HepG2 (cell line): ENCODE data around the gene NOL12. TPM values are rescaled to one million over a fixed set of nuclear protein-coding genes. Genes with fewer than 3 reads are reported as not detected.

Experiments used
- BCL6 ChIP-seq: IDR thresholded peaks from 2 replicates; pipeline ENCODE4 v1.6.1; 2016; ENCODE audit warnings: missing genetic modification reagents, missing compliant biosample characterization
- EED ChIP-seq: sonication (generic); formaldehyde crosslinking; IDR thresholded peaks from 2 replicates; pipeline ENCODE4 v1.5.0; 2020; ENCODE audit warnings: mild to moderate bottlenecking, missing genetic modification reagents
- FOXA1 ChIP-seq, 2 experiments: fragments of 450-650 bp in 1 of 2; sonication (generic) in 1 of 2; formaldehyde crosslinking in 1 of 2; IDR thresholded peaks; 2 replicates each; pipeline versions ENCODE4 v1.4.0 to v1.6.1; 2016 to 2020; ENCODE audit warnings: missing genetic modification reagents in 1 of 2
- FOXA3 ChIP-seq: IDR thresholded peaks from 2 replicates; pipeline ENCODE4 v1.6.1; 2016; ENCODE audit warnings: missing genetic modification reagents, missing compliant biosample characterization
- MTF2 ChIP-seq: sonication (generic); formaldehyde crosslinking; IDR thresholded peaks from 2 replicates; pipeline ENCODE4 v1.5.0; 2020; ENCODE audit warnings: missing genetic modification reagents, borderline replicate concordance
- SMAD9 ChIP-seq: sonication (generic); formaldehyde crosslinking; IDR thresholded peaks from 2 replicates; pipeline ENCODE4 v1.5.1; 2020; ENCODE audit warnings: mild to moderate bottlenecking, missing genetic modification reagents
- SPEN ChIP-seq: sonication (generic); formaldehyde crosslinking; IDR thresholded peaks from 2 replicates; pipeline ENCODE4 v1.5.1; 2020; ENCODE audit warnings: low read depth, mild to moderate bottlenecking, missing genetic modification reagents
- SRSF4 ChIP-seq: fragments of 200-400 bp; formaldehyde crosslinking; IDR thresholded peaks from one replicate; pipeline ENCODE4 v1.6.1; 2018; ENCODE audit warnings: mild to moderate bottlenecking, low read depth, low read length, moderate library complexity; ENCODE audit not compliant: poor library complexity, severe bottlenecking
- TBX2 ChIP-seq: sonication (generic); formaldehyde crosslinking; IDR thresholded peaks from 2 replicates; pipeline ENCODE4 v1.5.0; 2020; ENCODE audit warnings: missing genetic modification reagents, mild to moderate bottlenecking, borderline replicate concordance
- TCF7 ChIP-seq: sonication (generic); IDR thresholded peaks from 2 replicates; pipeline ENCODE4 v1.6.1; 2016; ENCODE audit warnings: antibody characterized with exemption, low read depth
- TEAD3 ChIP-seq: optimal IDR thresholded peaks from 2 replicates; pipeline ENCODE3; 2016; ENCODE audit warnings: borderline replicate concordance
- ZNF10 ChIP-seq: sonication (generic); formaldehyde crosslinking; IDR thresholded peaks from 2 replicates; pipeline ENCODE4 v1.4.0; 2020; ENCODE audit warnings: mild to moderate bottlenecking, low read depth, missing genetic modification reagents, borderline replicate concordance
- ZNF17 ChIP-seq: sonication (generic); formaldehyde crosslinking; IDR thresholded peaks from 2 replicates; pipeline ENCODE4 v1.5.0; 2020; ENCODE audit warnings: mild to moderate bottlenecking, missing genetic modification reagents
- ZNF234 ChIP-seq: sonication (generic); formaldehyde crosslinking; conservative IDR thresholded peaks from 2 replicates; pipeline ENCODE4 v1.5.1; 2020; ENCODE audit warnings: mild to moderate bottlenecking, missing genetic modification reagents
- ZNF644 ChIP-seq: IDR thresholded peaks from 2 replicates; pipeline ENCODE4 v1.6.1; 2016; ENCODE audit warnings: low read depth
- ZSCAN20 ChIP-seq: sonication (generic); formaldehyde crosslinking; IDR thresholded peaks from 2 replicates; pipeline ENCODE4 v1.4.0; 2020; ENCODE audit warnings: missing genetic modification reagents, mild to moderate bottlenecking, borderline replicate concordance
- polyA plus RNA-seq, 8 experiments: library from polyadenylated mRNA; depleted of rRNA in 3 of 8; stranded (reverse) in 7 of 8; unstranded in 1 of 8; fragments of >200 nt; fragmentation: Illumina TruSeq in 4 of 8; extraction: Trizol in 4 of 8; gene quantifications; 2 replicates each; pipeline versions ENCODE4 v1.2.1 to v1.2.3, GENCODE V29; 2011 to 2016; ENCODE audit warnings: low read depth in 4 of 8, missing spikeins in 1 of 8, mixed read lengths in 1 of 8; ENCODE audit not compliant: insufficient read depth in 1 of 8
- total RNA-seq, 5 experiments: library from RNA; depleted of rRNA; stranded (reverse); fragments of >200 nt; fragmentation: Illumina TruSeq; extraction: Trizol; gene quantifications; 2 replicates each; pipeline ENCODE4 v1.2.3, GENCODE V29; 2016; ENCODE audit warnings: low read depth in 1 of 5
- TF ChIP-seq, protein P1 (sequence below): IDR thresholded peaks from 2 replicates; pipeline ENCODE4 v1.4.0; 2020; ENCODE audit warnings: mild to moderate bottlenecking, missing genetic modification reagents
- TF ChIP-seq, protein P2 (sequence below): sonication (generic); formaldehyde crosslinking; IDR thresholded peaks from 2 replicates; pipeline ENCODE4 v1.4.0; 2020; ENCODE audit warnings: missing genetic modification reagents
- TF ChIP-seq, protein P3 (sequence below): IDR thresholded peaks from 2 replicates; pipeline ENCODE4 v1.6.1; 2016; ENCODE audit warnings: missing biosample characterization, missing genetic modification reagents, low read depth

Gene NOL12
- total and polyA plus RNA-seq, 2 of the 13 experiments (the other 11 are each of a cell fraction or from before 2014, with no cell fraction given): 14.3 to 31.4 TPM

DNA sequence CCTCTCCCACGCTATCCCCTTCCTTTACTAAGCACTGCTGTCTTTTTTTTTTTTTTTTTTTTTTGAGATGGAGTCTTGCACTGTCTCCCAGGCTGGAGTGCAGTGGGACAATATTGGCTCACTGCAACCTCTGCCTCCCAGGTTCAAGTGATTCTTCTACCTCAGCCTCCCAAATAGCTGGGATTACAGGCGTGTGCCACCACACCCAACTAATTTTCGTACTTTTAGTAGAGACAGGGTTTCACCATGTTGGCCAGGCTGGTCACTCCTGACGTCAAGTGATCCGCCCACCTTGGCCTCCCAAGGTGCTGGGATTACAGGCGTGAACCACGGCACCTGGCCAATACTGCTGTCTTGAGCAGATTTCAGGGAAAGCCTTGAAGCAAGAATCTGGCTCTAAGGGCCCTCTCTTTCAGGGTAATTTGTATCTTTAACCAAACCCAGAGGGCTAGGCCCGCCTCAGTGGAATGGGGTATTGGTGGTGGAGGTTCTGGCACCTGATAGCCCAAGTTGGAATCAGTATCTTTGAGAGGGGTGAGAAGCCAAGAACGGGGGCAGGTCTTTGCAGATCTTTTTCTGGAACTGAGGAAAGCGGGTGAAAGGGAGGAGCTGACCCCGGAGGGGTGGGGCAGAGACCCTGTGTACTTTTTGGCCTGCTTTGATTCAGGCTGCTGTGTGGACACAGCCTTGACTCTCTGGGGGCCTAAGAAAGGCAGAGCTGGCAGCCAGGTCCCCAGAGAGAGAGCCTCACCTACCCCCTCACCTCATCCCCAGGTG lies 47.7 kb downstream of the NOL12 start (continued):
- TF ChIP-seq SRSF4 (no peak), TBX2 (CRISPR knock-in tag) (peak; percentile 24; the same call in 1 of the 2 replicates), BCL6 (CRISPR knock-in tag) (0 out of 2 replicates have a peak, but pooled peaks have one; percentile 21), ZNF234 (0 out of 2 replicates have a peak, but pooled peaks have one; percentile 8), ZSCAN20 (no peak), TCF7 (0 out of 2 replicates have a peak, but pooled peaks have one; percentile 21), ZNF10 (CRISPR knock-in tag) (no peak), TEAD3 (CRISPR knock-in tag) (peak; percentile 20), ZNF644 (no peak), SPEN (CRISPR knock-in tag) (no peak), FOXA1 (IDR thresholded peaks at IDR 0.05) (no peak), FOXA1 (CRISPR knock-in tag; IDR thresholded peaks at IDR 0.05) (0 out of 2 replicates have a peak, but pooled peaks have one; percentile 41), ZNF17 (CRISPR knock-in tag) (no peak), SMAD9 (CRISPR knock-in tag) (no peak), EED (CRISPR knock-in tag) (no peak), FOXA3 (CRISPR knock-in tag) (peak; percentile 49; the same call in 1 of the 2 replicates), MTF2 (CRISPR knock-in tag) (no peak)
- TF ChIP-seq, protein P1, sequence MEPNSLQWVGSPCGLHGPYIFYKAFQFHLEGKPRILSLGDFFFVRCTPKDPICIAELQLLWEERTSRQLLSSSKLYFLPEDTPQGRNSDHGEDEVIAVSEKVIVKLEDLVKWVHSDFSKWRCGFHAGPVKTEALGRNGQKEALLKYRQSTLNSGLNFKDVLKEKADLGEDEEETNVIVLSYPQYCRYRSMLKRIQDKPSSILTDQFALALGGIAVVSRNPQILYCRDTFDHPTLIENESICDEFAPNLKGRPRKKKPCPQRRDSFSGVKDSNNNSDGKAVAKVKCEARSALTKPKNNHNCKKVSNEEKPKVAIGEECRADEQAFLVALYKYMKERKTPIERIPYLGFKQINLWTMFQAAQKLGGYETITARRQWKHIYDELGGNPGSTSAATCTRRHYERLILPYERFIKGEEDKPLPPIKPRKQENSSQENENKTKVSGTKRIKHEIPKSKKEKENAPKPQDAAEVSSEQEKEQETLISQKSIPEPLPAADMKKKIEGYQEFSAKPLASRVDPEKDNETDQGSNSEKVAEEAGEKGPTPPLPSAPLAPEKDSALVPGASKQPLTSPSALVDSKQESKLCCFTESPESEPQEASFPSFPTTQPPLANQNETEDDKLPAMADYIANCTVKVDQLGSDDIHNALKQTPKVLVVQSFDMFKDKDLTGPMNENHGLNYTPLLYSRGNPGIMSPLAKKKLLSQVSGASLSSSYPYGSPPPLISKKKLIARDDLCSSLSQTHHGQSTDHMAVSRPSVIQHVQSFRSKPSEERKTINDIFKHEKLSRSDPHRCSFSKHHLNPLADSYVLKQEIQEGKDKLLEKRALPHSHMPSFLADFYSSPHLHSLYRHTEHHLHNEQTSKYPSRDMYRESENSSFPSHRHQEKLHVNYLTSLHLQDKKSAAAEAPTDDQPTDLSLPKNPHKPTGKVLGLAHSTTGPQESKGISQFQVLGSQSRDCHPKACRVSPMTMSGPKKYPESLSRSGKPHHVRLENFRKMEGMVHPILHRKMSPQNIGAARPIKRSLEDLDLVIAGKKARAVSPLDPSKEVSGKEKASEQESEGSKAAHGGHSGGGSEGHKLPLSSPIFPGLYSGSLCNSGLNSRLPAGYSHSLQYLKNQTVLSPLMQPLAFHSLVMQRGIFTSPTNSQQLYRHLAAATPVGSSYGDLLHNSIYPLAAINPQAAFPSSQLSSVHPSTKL: no peak
- TF ChIP-seq, protein P2, sequence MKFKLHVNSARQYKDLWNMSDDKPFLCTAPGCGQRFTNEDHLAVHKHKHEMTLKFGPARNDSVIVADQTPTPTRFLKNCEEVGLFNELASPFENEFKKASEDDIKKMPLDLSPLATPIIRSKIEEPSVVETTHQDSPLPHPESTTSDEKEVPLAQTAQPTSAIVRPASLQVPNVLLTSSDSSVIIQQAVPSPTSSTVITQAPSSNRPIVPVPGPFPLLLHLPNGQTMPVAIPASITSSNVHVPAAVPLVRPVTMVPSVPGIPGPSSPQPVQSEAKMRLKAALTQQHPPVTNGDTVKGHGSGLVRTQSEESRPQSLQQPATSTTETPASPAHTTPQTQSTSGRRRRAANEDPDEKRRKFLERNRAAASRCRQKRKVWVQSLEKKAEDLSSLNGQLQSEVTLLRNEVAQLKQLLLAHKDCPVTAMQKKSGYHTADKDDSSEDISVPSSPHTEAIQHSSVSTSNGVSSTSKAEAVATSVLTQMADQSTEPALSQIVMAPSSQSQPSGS (CRISPR knock-in tag): 0 out of 2 replicates have a peak, but pooled peaks have one; percentile 9
- TF ChIP-seq, protein P3, sequence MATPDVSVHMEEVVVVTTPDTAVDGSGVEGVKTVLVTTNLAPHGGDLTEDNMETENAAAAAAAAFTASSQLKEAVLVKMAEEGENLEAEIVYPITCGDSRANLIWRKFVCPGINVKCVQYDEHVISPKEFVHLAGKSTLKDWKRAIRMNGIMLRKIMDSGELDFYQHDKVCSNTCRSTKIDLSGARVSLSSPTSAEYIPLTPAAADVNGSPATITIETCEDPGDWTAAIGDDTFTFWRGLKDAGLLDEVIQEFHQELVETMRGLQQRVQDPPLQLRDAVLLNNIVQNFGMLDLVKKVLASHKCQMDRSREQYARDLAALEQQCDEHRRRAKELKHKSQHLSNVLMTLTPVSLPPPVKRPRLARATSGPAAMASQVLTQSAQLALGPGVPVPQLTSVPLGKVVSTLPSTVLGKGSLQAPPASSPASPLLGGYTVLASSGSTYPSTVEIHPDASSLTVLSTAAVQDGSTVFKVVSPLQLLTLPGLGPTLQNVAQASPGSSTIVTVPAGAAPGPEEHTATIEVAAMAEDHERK: no peak
